Measurements from ENCODE around the gene GIT2. TPM values are rescaled to one million over a fixed set of nuclear protein-coding genes. Genes with fewer than 3 reads are reported as not detected.

Gene GIT2
- total RNA-seq, 4 donors from 2014 or later = 55.0 to 107 (median 79.8) TPM

- no peaks in the 10 kb centered on the region for H3K27me3 ChIP-seq
- no peak for DNase-seq
- H3K27ac ChIP-seq = no peak overlapping the region
- H3K9me3 ChIP-seq = no peaks in the 10 kb centered on the region
- H3K4me3 ChIP-seq = no peak overlapping the region
- peaks cover 0 to 19% (median 0%) of the 10 kb centered on the region in 4 donors for H3K4me1 ChIP-seq
- H3K36me3 ChIP-seq = peaks cover 0 to 52% (median 0%) of the 10 kb centered on the region in 3 donors
- TF ChIP-seq CTCF (IDR thresholded peaks at IDR 0.05) = no peak
- TF ChIP-seq POLR2A (IDR thresholded peaks at IDR 0.05) = no peak
Measured at GRCh38 chr12:110037315-110037714, 41.1 kb upstream of the GIT2 start.

- Histone ChIP-seq H3K27me3 (no peaks in the 10 kb centered on the region), H3K9me3 (no peaks in the 10 kb centered on the region), H3K4me1 (peaks cover 0 to 19% (median 0%) of the 10 kb centered on the region in 4 donors), H3K27ac (no peak overlapping the region), H3K36me3 (peaks cover 0 to 53% (median 0%) of the 10 kb centered on the region in 3 donors), H3K4me3 (no peak overlapping the region)
- TF ChIP-seq CTCF (IDR thresholded peaks at IDR 0.05) (no peak), POLR2A (IDR thresholded peaks at IDR 0.05) (no peak)
- DNase-seq = no peak
Measured at GRCh38 chr12:110035534-110036104, 39.5 kb upstream of the GIT2 start.

GRCh38 chr12:110033888-110034287 lies 37.7 kb upstream of the GIT2 start:
- Histone ChIP-seq H3K4me3 (no peak overlapping the region), H3K9me3 (no peaks in the 10 kb centered on the region), H3K36me3 (peaks cover 0 to 70% (median 2%) of the 10 kb centered on the region in 3 donors), H3K27me3 (no peaks in the 10 kb centered on the region), H3K4me1 (peaks cover 0 to 6% (median 0%) of the 10 kb centered on the region in 4 donors), H3K27ac (no peak overlapping the region)
- no peak for DNase-seq
- TF ChIP-seq POLR2A (IDR thresholded peaks at IDR 0.05) (no peak), CTCF (IDR thresholded peaks at IDR 0.05) (no peak)

- Histone ChIP-seq H3K9me3 (no peaks in the 10 kb centered on the region), H3K27me3 (no peaks in the 10 kb centered on the region), H3K4me1 (peaks cover 0 to under 1% (median 0%) of the 10 kb centered on the region in 4 donors), H3K27ac (no peak overlapping the region), H3K36me3 (peaks cover 0 to 79% (median 2%) of the 10 kb centered on the region in 3 donors), H3K4me3 (no peak overlapping the region)
- TF ChIP-seq POLR2A (IDR thresholded peaks at IDR 0.05) = no peak
- TF ChIP-seq CTCF (IDR thresholded peaks at IDR 0.05) = no peak
- DNase-seq = no peak
Measured at GRCh38 chr12:110029290-110029815, 33.2 kb upstream of the GIT2 start.

GRCh38 chr12:110028323-110028722 lies 32.2 kb upstream of the GIT2 start:
- H3K4me3 ChIP-seq = no peak overlapping the region
- DNase-seq = no peak
- TF ChIP-seq CTCF (IDR thresholded peaks at IDR 0.05) (no peak), POLR2A (IDR thresholded peaks at IDR 0.05) (no peak)
- H3K36me3 ChIP-seq = peaks cover 0 to 75% (median 2%) of the 10 kb centered on the region in 3 donors
- no peaks in the 10 kb centered on the region for H3K27me3 ChIP-seq
- peaks cover 0 to 11% (median 2%) of the 10 kb centered on the region in 4 donors for H3K4me1 ChIP-seq
- no peaks in the 10 kb centered on the region for H3K9me3 ChIP-seq
- no peak overlapping the region for H3K27ac ChIP-seq
